ENCODE results near the gene KCNA10.

GRCh38 chr1:110542725-110543124, 23.8 kb upstream of the KCNA10 start:
- no peak for TF ChIP-seq CTCF (IDR thresholded peaks at IDR 0.05)
- no peak for TF ChIP-seq POLR2A (IDR thresholded peaks at IDR 0.05)
- TF ChIP-seq EP300 (IDR thresholded peaks at IDR 0.05), result no peak
